Neutrophil (primary cell): ENCODE results near the gene PPP2R3B.

ENCODE experiments used
- H3K27ac ChIP-seq: fragments of 200-600 bp; sonication (generic); 2 replicates; pipeline ENCODE4 v1.5.1; 2016; ENCODE audit warnings: mild to moderate bottlenecking, moderate library complexity
- H3K27me3 ChIP-seq: fragments of 200-600 bp; sonication (generic); 2 replicates; pipeline ENCODE4 v1.6.0; 2016; ENCODE audit warnings: mild to moderate bottlenecking
- H3K36me3 ChIP-seq: fragments of 200-600 bp; sonication (generic); 2 replicates; pipeline ENCODE4 v1.5.1; 2017
- H3K4me1 ChIP-seq, 2 experiments: fragments of 200-600 bp in 1 of 2; sonication (generic) in 1 of 2; 1 replicate in 1 of 2; 2 replicates in 1 of 2; pipeline versions ENCODE4 v1.5.1 to v1.6.1; 2013 to 2016; ENCODE audit warnings: low read depth in 1 of 2, low read length in 1 of 2, mild to moderate bottlenecking in 1 of 2, moderate library complexity in 1 of 2; ENCODE audit not compliant: control insufficient read depth in 1 of 2, insufficient read depth in 1 of 2
- H3K4me3 ChIP-seq, 2 experiments: fragments of 200-600 bp in 1 of 2; sonication (generic) in 1 of 2; 1 replicate in 1 of 2; 2 replicates in 1 of 2; pipeline ENCODE4 v1.5.1; 2013 to 2016; ENCODE audit warnings: low read depth in 1 of 2, low read length in 1 of 2, mild to moderate bottlenecking in 1 of 2, moderate library complexity in 1 of 2
- H3K9me3 ChIP-seq: fragments of 200-600 bp; sonication (generic); 2 replicates; pipeline ENCODE4 v1.5.1; 2016
- TF ChIP-seq, protein P1 (sequence below): fragments of 200-600 bp; sonication (generic); IDR thresholded peaks from 2 replicates; pipeline ENCODE4 v1.5.1; 2016; ENCODE audit warnings: antibody characterized with exemption

Gene PPP2R3B

DNA sequence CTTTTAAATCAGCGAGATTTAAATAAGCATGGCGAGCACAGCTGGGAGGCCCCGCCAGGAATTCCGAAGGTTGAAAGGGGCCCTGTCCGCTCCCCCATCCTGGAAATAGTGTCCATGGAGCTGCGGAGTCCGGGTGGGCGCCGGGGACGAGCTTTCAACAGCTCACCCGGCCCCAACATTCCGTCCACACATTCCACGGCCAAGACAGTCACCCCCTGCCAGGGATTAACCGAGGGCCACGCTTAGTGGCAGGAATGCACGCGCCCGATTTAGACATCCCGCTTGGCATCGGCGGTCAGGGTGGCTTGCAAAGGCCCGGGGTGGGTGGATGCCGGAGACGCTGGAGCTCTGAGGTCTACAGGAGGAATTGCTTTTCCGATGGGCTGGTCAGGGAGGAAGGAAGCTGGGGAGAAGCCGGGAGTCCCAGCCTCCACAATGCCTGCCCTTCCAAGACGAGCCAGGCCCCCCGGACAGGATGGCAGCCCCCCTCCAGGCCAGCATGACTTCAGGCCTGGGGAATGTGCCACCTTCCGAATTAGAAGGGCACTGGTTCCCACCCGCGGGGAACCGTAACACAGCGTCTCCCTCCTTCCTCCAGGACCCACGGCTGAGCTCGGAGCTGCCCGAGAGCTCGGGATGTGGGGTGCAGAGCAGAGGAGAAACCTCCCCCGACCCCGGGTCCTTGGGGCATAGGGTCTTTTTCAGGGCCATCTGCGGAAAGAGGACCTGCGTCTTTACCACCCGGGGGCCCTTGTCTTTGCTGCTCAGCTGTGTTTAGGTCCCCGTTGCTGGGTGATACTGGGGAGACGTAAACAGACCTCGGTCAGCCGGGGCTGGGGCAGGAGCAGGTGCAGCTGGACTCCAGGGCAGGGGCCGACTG lies 26.9 kb upstream of the PPP2R3B start:
- TF ChIP-seq, protein P1, sequence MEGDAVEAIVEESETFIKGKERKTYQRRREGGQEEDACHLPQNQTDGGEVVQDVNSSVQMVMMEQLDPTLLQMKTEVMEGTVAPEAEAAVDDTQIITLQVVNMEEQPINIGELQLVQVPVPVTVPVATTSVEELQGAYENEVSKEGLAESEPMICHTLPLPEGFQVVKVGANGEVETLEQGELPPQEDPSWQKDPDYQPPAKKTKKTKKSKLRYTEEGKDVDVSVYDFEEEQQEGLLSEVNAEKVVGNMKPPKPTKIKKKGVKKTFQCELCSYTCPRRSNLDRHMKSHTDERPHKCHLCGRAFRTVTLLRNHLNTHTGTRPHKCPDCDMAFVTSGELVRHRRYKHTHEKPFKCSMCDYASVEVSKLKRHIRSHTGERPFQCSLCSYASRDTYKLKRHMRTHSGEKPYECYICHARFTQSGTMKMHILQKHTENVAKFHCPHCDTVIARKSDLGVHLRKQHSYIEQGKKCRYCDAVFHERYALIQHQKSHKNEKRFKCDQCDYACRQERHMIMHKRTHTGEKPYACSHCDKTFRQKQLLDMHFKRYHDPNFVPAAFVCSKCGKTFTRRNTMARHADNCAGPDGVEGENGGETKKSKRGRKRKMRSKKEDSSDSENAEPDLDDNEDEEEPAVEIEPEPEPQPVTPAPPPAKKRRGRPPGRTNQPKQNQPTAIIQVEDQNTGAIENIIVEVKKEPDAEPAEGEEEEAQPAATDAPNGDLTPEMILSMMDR: no peak
- no peaks in the 10 kb centered on the region for H3K4me1 ChIP-seq

DNA sequence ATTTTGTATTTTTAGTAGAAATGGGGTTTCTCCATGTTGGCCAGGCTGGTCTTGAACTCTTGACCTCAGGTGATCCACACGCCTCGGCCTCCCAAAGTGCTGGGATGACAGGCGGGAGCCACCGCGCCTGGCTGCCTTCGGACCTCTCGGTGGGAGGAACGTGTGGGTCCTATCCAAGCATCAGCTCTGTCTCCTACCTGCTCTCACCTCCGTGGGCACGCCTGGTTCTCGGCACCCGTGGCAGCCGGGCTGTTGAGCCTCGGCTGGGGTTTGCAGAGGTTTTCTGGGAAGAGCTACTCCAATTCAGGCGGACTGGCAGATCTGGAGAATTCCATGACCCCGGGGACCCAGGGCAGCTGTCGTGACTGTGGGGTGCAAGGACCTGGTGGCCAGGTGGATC lies 23.6 kb upstream of the PPP2R3B start:
- H3K27ac ChIP-seq: no peak overlapping the region
- peaks cover 34% of the 10 kb centered on the region for H3K27me3 ChIP-seq
- no peaks in the 10 kb centered on the region for H3K36me3 ChIP-seq
- no peaks in the 10 kb centered on the region for H3K9me3 ChIP-seq
- TF ChIP-seq, protein P1: no peak
- H3K4me1 ChIP-seq: no peaks in the 10 kb centered on the region
- H3K4me3 ChIP-seq: no peak overlapping the region

More for the DNA sequence above, 26.9 kb upstream of the PPP2R3B start:
- H3K27ac ChIP-seq: no peak overlapping the region
- peaks cover 38% of the 10 kb centered on the region for H3K27me3 ChIP-seq
- H3K4me3 ChIP-seq: no peak overlapping the region
- H3K36me3 ChIP-seq: no peaks in the 10 kb centered on the region
- no peaks in the 10 kb centered on the region for H3K9me3 ChIP-seq

DNA sequence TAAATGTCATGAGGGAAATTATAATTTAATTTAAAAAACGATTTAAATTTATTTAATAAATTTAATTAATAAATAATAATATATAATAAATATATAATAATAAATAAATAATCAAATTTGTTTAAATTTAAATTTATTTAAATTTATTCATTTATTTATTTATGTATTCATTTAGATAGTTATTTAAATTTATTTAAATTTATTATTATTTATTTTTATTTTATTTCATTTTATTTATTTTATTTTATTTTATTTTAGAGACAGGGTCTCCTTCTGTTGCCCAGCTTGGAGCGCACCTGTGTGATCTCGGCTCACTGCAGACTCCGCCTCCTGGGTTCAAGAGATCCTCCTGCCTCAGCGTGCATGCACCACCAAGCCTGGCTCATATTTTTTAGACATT lies 18.4 kb upstream of the PPP2R3B start:
- Histone ChIP-seq H3K27me3 (no peaks in the 10 kb centered on the region), H3K9me3 (no peaks in the 10 kb centered on the region), H3K27ac (no peak overlapping the region), H3K36me3 (no peaks in the 10 kb centered on the region), H3K4me1 (no peaks in the 10 kb centered on the region), H3K4me3 (no peak overlapping the region)
- TF ChIP-seq, protein P1: no peak

DNA sequence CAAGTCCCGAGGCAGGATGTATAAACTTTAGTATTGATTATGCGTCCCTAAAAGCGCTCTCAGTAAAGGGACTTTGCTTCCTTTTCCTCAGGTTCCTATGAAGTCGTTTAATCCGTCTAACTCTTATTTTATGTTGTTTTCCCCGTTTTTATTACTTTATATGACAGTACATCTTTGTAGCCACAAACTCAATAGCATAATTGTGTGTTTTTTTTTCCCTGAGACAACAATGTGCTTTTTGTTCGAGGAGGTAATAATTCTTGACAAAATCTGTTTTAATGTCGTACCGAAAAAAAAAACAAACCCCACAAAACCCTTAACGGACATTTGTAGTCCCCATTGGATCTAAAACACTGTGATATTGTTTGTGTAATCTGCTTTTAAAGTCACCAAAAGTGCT lies 17.9 kb upstream of the PPP2R3B start:
- Histone ChIP-seq H3K36me3 (no peaks in the 10 kb centered on the region), H3K27ac (no peak overlapping the region), H3K4me1 (no peaks in the 10 kb centered on the region), H3K4me3 (no peak overlapping the region), H3K27me3 (no peaks in the 10 kb centered on the region), H3K9me3 (no peaks in the 10 kb centered on the region)
- TF ChIP-seq, protein P1: no peak

DNA sequence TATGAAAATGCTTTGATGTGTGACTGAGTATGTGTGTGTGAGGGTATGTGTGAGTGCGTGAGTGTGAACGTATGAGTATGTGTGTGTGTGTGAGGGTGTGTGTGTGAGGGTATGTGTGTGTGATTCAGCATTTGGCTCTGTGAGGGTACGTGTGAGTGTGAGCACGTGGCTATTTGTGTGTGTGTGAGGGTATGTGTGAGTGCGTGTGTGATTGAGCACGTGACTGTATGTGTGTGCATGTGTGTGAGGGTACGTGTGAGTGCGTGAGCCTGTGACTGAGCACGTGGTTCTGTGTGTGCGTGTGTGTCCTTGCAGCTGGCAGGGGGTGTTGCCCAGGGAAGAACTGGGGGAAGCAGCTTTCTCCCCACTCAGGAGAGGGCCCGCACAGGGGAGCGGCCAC lies 16.1 kb upstream of the PPP2R3B start:
- H3K27ac ChIP-seq: no peak overlapping the region
- no peaks in the 10 kb centered on the region for H3K4me1 ChIP-seq
- no peaks in the 10 kb centered on the region for H3K9me3 ChIP-seq
- no peaks in the 10 kb centered on the region for H3K36me3 ChIP-seq
- H3K4me3 ChIP-seq: no peak overlapping the region
- no peaks in the 10 kb centered on the region for H3K27me3 ChIP-seq
- TF ChIP-seq, protein P1: no peak
